ENCODE data around the gene IL6ST.
"Not testable (repeated sequence)": the region's sequence is repeated elsewhere in the genome, so short reads cannot be mapped to it uniquely, and the experiment has no call there.

Gene IL6ST

DNA sequence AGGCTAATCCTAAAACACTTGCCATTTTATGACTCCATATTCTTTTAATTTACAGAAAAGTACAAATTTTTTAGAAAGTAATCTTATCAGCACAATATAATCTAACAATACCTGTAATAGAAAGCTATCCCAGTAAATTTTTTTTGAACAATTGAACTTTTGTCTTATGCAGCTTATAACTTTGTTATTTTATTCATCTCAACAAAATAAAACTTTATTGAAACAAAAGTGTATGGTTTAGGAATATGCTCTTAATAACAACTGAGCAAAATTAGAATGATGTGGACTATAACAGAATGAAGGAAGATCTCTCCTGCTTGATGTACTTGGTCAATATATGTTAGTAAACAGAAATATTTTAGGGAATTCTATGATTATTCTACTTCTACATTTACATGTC, 57.2 kb downstream of the IL6ST start:
- not testable (repeated sequence) for H3K9me3 ChIP-seq (ENCODE audit: control insufficient read depth, low read depth, low read length); H3K27me3 ChIP-seq (ENCODE audit: control insufficient read depth, insufficient read depth, low read length); H3K4me3 ChIP-seq (ENCODE audit: low read length); H3K27ac ChIP-seq (ENCODE audit: low read length); H3K9ac ChIP-seq (ENCODE audit: low read length); H3K4me1 ChIP-seq (ENCODE audit: control insufficient read depth, low read depth, low read length)
- peaks cover 15% of the 10 kb centered on the region for H3K36me3 ChIP-seq (ENCODE audit: control insufficient read depth, low read depth, low read length)

DNA sequence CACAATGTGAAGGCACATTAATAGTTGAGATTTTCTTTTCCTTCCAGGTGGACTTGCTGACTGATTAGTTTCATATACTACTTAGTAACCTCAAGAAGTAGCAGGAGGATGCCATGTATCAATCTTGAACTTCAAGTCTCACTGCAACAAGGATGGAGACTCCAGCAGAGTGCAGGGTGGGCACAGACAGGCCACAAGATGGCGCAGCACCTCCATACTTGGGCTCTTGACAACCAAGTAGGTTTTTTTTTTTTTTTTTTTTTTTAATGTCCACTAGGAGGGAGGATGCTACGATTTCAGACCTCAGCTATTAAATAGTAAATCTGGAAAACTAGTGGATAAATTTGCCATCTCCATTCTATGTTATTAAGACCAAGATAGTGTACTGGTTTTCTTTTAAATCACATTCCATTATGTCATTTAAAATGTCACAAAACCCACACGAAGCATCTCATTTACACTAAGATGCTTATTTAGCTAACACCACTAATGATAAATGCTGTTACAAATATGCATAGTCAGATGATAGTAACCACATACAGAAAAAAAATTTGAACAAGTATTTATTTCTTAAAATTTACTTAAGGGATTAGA, 58.6 kb downstream of the IL6ST start:
- no peak overlapping the region for H3K27ac ChIP-seq (ENCODE audit: low read length)

DNA sequence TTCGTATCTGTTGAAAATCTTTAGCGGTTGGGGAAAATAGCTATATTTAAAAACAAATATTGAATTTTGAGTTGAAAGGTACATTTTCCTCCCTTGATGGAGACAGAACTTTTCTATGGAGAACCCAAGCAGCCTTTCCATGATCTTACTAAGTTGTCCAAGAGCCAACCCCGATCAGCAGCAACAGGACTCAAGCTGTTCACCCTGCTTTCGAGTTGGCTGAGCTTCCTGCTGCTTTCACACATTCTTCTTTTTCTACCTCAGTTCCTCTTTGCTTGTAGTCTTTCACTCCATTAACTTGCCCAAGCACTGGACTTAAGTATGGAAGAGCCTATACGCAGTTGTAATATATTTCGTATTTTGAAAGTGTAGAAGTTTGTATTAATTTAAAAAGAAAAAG, 59.4 kb downstream of the IL6ST start:
- no peak overlapping the region for H3K27ac ChIP-seq (ENCODE audit: low read length)
- H3K27me3 ChIP-seq (ENCODE audit: control insufficient read depth, insufficient read depth, low read length): no peaks in the 10 kb centered on the region
- no peaks in the 10 kb centered on the region for H3K4me1 ChIP-seq (ENCODE audit: control insufficient read depth, low read depth, low read length)
- H3K36me3 ChIP-seq (ENCODE audit: control insufficient read depth, low read depth, low read length): peaks cover 1% of the 10 kb centered on the region
- no peak overlapping the region for H3K4me3 ChIP-seq (ENCODE audit: low read length)
- no peaks in the 10 kb centered on the region for H3K9me3 ChIP-seq (ENCODE audit: control insufficient read depth, low read depth, low read length)
- no peak overlapping the region for H3K9ac ChIP-seq (ENCODE audit: low read length)

More for the DNA sequence above, 58.6 kb downstream of the IL6ST start:
- Histone ChIP-seq H3K9ac (ENCODE audit: low read length) (no peak overlapping the region), H3K36me3 (ENCODE audit: control insufficient read depth, low read depth, low read length) (peaks cover 9% of the 10 kb centered on the region), H3K27me3 (ENCODE audit: control insufficient read depth, insufficient read depth, low read length) (no peaks in the 10 kb centered on the region), H3K4me1 (ENCODE audit: control insufficient read depth, low read depth, low read length) (no peaks in the 10 kb centered on the region), H3K4me3 (ENCODE audit: low read length) (no peak overlapping the region), H3K9me3 (ENCODE audit: control insufficient read depth, low read depth, low read length) (no peaks in the 10 kb centered on the region)

DNA sequence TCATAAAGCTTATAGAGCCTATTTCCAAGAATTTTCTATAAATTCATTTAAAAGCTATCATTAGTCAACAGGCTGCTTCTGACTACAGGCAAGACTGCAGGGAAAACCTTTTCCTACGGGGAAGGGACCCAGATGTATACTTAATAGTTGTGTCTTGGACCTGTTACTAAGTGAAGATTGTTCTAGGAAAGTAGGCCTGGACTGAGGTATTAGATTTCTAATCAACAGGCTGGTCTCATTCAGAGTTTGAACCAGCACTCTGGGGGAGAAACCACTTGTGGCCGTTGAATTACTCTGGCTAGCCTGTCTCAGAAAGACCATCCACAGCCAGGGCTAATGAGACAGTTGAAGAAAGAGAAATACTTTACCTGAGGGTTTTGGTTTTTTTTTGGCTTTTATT, 60.0 kb downstream of the IL6ST start:
- no peaks in the 10 kb centered on the region for H3K9me3 ChIP-seq (ENCODE audit: control insufficient read depth, low read depth, low read length)
- H3K4me1 ChIP-seq (ENCODE audit: control insufficient read depth, low read depth, low read length): no peaks in the 10 kb centered on the region
- no peak overlapping the region for H3K4me3 ChIP-seq (ENCODE audit: low read length)
- H3K27ac ChIP-seq (ENCODE audit: low read length): no peak overlapping the region
- H3K36me3 ChIP-seq (ENCODE audit: control insufficient read depth, low read depth, low read length): no peaks in the 10 kb centered on the region
- H3K27me3 ChIP-seq (ENCODE audit: control insufficient read depth, insufficient read depth, low read length): no peaks in the 10 kb centered on the region
- no peak overlapping the region for H3K9ac ChIP-seq (ENCODE audit: low read length)

DNA sequence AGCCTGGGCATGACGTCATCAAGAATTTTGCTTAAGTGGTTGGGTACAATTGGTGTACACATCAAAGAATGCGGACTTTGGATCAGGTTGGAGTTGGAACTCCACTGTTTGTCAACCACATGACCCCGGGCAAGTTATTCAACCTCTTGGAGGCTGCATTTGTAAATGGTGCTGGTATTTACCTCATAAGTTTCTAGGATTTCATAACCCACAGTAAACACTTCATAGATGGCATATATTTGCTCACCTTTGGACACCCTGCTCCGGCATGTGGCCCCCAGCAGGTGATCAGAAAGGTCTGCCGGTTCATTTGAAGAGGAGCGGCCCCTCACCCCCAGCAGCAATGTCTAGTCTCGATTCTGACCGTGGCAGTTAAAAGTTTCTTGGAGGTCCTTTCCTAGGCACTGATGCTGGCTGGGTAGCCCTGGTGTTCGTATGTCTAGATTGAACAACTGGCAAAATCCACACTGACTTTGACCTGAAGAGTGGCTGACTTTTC, 60.6 kb downstream of the IL6ST start:
- Histone ChIP-seq H3K4me1 (ENCODE audit: control insufficient read depth, low read depth, low read length) (no peaks in the 10 kb centered on the region), H3K9ac (ENCODE audit: low read length) (no peak overlapping the region), H3K27ac (ENCODE audit: low read length) (no peak overlapping the region), H3K9me3 (ENCODE audit: control insufficient read depth, low read depth, low read length) (no peaks in the 10 kb centered on the region), H3K4me3 (ENCODE audit: low read length) (no peak overlapping the region), H3K36me3 (ENCODE audit: control insufficient read depth, low read depth, low read length) (no peaks in the 10 kb centered on the region), H3K27me3 (ENCODE audit: control insufficient read depth, insufficient read depth, low read length) (no peaks in the 10 kb centered on the region)

DNA sequence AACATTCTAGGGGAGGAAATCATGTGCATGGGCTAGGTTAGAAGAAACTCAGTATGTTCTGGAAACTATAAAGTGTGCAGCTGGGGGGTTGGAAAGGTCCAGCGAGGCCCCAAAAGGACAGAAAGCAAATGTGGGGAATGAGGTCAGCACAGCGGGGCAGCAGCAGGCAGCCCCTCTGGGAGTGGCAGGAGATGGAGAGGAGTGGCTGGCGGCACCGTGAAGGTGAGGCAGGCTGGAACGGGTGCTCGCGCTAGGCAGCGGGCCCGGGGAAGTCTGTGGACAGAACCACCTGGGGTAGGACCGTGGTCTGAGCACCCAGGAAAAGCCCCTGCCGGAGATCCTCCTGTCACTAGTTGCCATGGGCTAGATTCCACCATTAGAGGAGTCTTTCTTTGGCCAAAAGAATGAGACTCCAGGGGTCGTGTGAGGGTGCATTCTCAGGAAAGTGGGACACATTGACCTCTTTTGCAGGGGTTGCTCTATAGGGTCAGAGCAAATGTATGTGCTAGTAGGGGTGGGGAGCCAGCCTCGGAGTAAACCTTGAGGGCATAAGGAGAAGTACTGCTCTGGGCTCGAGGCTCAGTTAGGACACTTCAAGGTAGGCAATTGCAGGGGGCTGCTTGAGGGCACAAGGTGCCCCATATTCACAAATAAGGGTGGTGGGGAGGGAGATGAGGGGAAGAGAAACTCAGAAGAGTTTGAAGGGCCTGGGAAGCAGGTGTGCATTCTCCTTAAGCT, 61.2 kb downstream of the IL6ST start:
- H3K4me3 ChIP-seq (ENCODE audit: low read length): no peak overlapping the region
- no peaks in the 10 kb centered on the region for H3K4me1 ChIP-seq (ENCODE audit: control insufficient read depth, low read depth, low read length)
- no peaks in the 10 kb centered on the region for H3K27me3 ChIP-seq (ENCODE audit: control insufficient read depth, insufficient read depth, low read length)
- no peaks in the 10 kb centered on the region for H3K36me3 ChIP-seq (ENCODE audit: control insufficient read depth, low read depth, low read length)
- H3K9ac ChIP-seq (ENCODE audit: low read length): no peak overlapping the region
- no peak overlapping the region for H3K27ac ChIP-seq (ENCODE audit: low read length)
- H3K9me3 ChIP-seq (ENCODE audit: control insufficient read depth, low read depth, low read length): no peaks in the 10 kb centered on the region

DNA sequence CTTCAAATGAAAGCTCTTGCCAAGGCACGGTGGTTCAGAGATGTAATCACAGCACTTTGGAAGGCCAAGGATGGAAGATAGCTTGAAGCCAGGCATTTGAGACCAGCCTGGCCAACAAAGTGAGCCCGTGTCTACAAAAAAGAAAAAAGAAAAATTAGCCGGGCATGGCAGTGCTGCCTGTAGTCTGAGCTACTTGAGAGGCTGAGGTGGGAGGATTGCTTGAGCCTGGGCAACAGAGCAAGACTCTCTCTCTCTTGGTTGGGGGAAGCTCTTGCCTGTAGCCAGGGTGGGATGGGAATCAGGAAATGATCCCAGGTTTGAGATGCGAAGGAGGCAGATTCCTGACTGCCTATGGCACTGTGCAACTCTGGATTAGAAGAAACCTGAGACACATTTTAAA, 62.1 kb downstream of the IL6ST start:
- H3K9ac ChIP-seq (ENCODE audit: low read length): no peak overlapping the region
- H3K27ac ChIP-seq (ENCODE audit: low read length): no peak overlapping the region
- H3K9me3 ChIP-seq (ENCODE audit: control insufficient read depth, low read depth, low read length): no peaks in the 10 kb centered on the region
- no peaks in the 10 kb centered on the region for H3K27me3 ChIP-seq (ENCODE audit: control insufficient read depth, insufficient read depth, low read length)
- no peaks in the 10 kb centered on the region for H3K36me3 ChIP-seq (ENCODE audit: control insufficient read depth, low read depth, low read length)
- no peak overlapping the region for H3K4me3 ChIP-seq (ENCODE audit: low read length)
- H3K4me1 ChIP-seq (ENCODE audit: control insufficient read depth, low read depth, low read length): no peaks in the 10 kb centered on the region

DNA sequence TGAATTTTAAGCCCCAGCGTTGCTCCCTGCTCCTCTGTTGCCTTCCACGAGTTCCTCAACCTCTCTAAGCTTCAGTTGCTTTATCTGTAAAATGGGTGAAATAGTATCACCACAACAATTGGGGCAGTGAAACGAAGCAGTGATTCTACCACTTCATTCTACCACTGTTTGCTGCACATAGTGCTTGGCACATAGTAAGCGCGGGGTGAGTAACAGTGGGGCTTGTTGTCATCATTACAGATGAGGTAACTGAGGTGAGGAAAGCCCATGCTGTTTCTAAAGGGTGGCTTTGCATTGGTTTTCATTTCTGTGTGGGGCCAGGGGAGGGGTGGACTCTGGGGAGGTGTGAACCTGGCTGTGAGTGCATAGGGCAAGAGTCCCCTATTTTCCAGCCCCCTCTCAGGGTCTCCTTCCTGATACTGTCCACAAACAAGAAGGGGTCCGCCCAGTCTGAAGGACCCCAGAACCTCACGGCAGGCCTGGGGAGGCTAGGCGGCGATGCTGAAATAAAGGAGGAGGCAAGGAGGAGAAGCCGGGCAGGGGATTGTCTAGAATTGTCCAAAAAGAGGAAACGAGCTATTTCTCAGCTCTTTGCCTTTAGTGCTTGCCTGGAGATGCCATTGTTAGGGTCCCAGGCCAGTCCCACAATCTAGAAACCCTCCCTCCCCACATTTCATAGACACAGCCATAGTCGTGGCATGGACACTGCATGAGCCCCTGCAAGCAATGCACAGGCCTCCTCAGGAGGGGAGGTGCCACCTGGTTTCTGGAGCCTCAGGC, 65.6 kb downstream of the IL6ST start:
- no peak overlapping the region for H3K9ac ChIP-seq (ENCODE audit: low read length)
- H3K27ac ChIP-seq (ENCODE audit: low read length): no peak overlapping the region
- H3K4me1 ChIP-seq (ENCODE audit: control insufficient read depth, low read depth, low read length): no peaks in the 10 kb centered on the region
- H3K9me3 ChIP-seq (ENCODE audit: control insufficient read depth, low read depth, low read length): no peaks in the 10 kb centered on the region
- H3K36me3 ChIP-seq (ENCODE audit: control insufficient read depth, low read depth, low read length): no peaks in the 10 kb centered on the region
- no peak overlapping the region for H3K4me3 ChIP-seq (ENCODE audit: low read length)
- no peaks in the 10 kb centered on the region for H3K27me3 ChIP-seq (ENCODE audit: control insufficient read depth, insufficient read depth, low read length)

DNA sequence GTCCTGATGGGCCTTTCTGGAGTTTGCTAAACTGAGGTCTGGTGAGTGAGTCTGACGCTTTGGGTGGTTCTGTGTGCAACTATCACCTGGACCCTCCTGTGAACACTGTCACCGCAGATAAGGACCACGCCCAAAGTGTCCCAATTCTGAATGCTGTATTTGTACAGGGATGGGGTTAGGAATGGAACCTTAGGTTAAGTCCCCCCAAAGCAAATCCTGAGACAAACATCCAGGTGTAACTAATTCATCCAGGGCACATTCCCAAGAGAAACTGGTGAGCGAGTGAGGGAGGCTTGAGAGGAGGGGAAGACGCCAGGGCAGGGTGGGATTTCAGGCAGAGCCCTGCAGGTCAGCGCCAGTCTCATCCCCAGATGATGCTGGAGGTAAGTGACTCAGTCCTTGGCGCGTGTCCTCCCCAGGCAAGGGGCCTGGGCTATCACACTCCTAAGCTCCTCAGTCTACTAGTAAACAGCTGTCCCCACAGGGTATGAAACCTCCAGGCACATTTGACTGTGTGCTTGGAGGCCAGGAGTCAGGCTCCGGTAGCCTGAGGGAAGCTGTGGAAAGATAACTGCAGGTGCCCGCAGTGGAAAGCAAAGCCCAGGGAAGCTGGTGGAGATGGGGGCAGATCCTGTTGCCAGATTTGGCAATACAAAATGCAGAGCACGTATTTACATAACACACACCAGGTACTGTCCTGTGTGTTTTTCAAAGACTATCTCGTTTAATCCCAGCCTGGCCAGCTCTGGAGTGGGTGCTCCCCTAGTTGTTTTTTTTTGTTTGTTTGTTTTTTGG, 66.7 kb downstream of the IL6ST start:
- Histone ChIP-seq H3K36me3 (ENCODE audit: control insufficient read depth, low read depth, low read length) (no peaks in the 10 kb centered on the region), H3K27ac (ENCODE audit: low read length) (no peak overlapping the region), H3K9me3 (ENCODE audit: control insufficient read depth, low read depth, low read length) (no peaks in the 10 kb centered on the region), H3K4me3 (ENCODE audit: low read length) (no peak overlapping the region), H3K4me1 (ENCODE audit: control insufficient read depth, low read depth, low read length) (no peaks in the 10 kb centered on the region), H3K27me3 (ENCODE audit: control insufficient read depth, insufficient read depth, low read length) (no peaks in the 10 kb centered on the region), H3K9ac (ENCODE audit: low read length) (no peak overlapping the region)

DNA sequence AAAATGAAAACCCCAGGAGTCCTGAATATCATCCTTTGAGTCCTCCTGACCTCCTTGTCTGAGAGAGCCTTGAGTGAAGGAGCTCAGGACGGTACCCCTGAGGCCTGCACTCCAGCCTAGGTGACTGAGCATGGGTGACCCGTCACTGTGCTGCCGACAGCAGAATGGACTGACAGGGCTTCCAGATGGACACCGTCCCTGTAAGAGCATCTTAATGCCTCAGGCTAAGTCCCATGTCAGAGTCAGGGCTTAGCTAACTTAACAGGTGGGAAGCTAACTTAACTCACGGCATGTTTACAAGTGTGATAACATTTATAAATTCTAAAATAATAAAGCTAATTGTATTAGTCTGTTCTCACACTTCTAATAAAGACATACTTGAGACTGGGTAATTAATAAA, 68.3 kb downstream of the IL6ST start:
- Histone ChIP-seq H3K27ac (ENCODE audit: low read length) (no peak overlapping the region), H3K9ac (ENCODE audit: low read length) (no peak overlapping the region)

DNA sequence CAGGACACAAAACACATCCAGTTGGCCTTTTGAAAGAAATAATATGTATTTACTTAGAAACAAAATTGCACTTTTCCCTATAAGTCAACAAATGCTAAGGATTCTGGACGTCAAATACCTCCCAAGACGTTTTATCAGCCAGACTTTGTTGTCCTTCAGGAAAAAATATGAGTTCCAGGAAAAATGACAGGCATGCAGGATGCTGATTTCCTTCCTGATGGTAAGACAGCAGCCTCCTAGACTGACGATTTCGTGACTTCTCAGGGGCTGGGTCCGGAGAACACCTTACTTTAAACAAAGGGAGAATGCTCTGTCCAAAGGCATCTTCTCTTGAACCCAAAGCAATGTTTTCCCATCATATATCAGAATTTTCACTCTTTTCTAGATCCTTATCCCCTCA, 69.1 kb downstream of the IL6ST start:
- Histone ChIP-seq H3K9me3 (ENCODE audit: control insufficient read depth, low read depth, low read length) (no peaks in the 10 kb centered on the region), H3K9ac (ENCODE audit: low read length) (no peak overlapping the region), H3K27me3 (ENCODE audit: control insufficient read depth, insufficient read depth, low read length) (no peaks in the 10 kb centered on the region), H3K4me3 (ENCODE audit: low read length) (no peak overlapping the region), H3K4me1 (ENCODE audit: control insufficient read depth, low read depth, low read length) (no peaks in the 10 kb centered on the region), H3K27ac (ENCODE audit: low read length) (no peak overlapping the region), H3K36me3 (ENCODE audit: control insufficient read depth, low read depth, low read length) (no peaks in the 10 kb centered on the region)

More for the DNA sequence above, 68.3 kb downstream of the IL6ST start:
- Histone ChIP-seq H3K27me3 (ENCODE audit: control insufficient read depth, insufficient read depth, low read length) (no peaks in the 10 kb centered on the region), H3K4me1 (ENCODE audit: control insufficient read depth, low read depth, low read length) (no peaks in the 10 kb centered on the region), H3K4me3 (ENCODE audit: low read length) (no peak overlapping the region), H3K36me3 (ENCODE audit: control insufficient read depth, low read depth, low read length) (no peaks in the 10 kb centered on the region), H3K9me3 (ENCODE audit: control insufficient read depth, low read depth, low read length) (no peaks in the 10 kb centered on the region)
